Sciatic nerve (tissue), 2 donors: Measurements from ENCODE around the gene PMEL. TPM values are rescaled to one million over a fixed set of nuclear protein-coding genes. Genes with fewer than 3 reads are reported as not detected.

Source experiments
- ATAC-seq: fragments of 200-7000 bp; cut with Tn5 transposase; one replicate; pipeline ENCODE4 v1.9.1; 2020; ENCODE audit warnings: mild to moderate bottlenecking, moderate library complexity
- DNase-seq: peaks from one replicate; pipeline ENCODE4 v3.0.0-alpha.2; 2020; ENCODE audit warnings: low spot score
- intact Hi-C: fragments of 100-400 bp; cut with DNase I; formaldehyde crosslinking; loops from one replicate; pipeline ENCODE4 v1.14.2; 2022
- total RNA-seq: library from RNA; stranded (reverse); fragmentation: NEBNext Ultra II Directional; extraction: Animal tissue kit (Norgen Biotek cat#: 25700); gene quantifications from one replicate; pipeline ENCODE4 v1.2.1, GENCODE V29; 2021
- donor health status: DM: no; HTN: no; CAD: no.
- donor health status: DM: no; HTN: no; CAD: no.

PMEL gene
- total RNA-seq, 1 donor from 2014 or later: 0.49 TPM

- DNase-seq: no peak
- no peak for ATAC-seq
- intact Hi-C loops: no loop called here
Measured at GRCh38 chr12:55955800-55956508, 9.9 kb downstream of the PMEL start.

- ATAC-seq (no peak), DNase-seq (no peak)
- intact Hi-C loops: no loop called here
Measured at GRCh38 chr12:55955344-55955743, 10.5 kb downstream of the PMEL start.

- intact Hi-C loops: no loop called here
- ATAC-seq (no peak), DNase-seq (no peak)
Measured at GRCh38 chr12:55946553-55946952, 19.3 kb downstream of the PMEL start.

GRCh38 chr12:55942577-55943136 lies 23.2 kb downstream of the PMEL start:
- intact Hi-C loops: no loop called here
- no peak for DNase-seq
- ATAC-seq: no peak

- intact Hi-C loops: no loop called here
- no peak for ATAC-seq
Measured at GRCh38 chr12:55942055-55942454, 23.8 kb downstream of the PMEL start.

GRCh38 chr12:55940065-55940732 lies 25.6 kb downstream of the PMEL start:
- intact Hi-C loops: no loop called here
- ATAC-seq (peak; percentile 94), DNase-seq (peak; percentile 92)

More at GRCh38 chr12:55942055-55942454, 23.8 kb downstream of the PMEL start:
- no peak for DNase-seq

- DNase-seq (no peak), ATAC-seq (no peak)
- intact Hi-C loops: loop anchor here (5.0 kb wide), 1 partner anchor 197 kb away; the partner anchor contains the start of gene GDF11
Measured at GRCh38 chr12:55938826-55939501, 26.9 kb downstream of the PMEL start.

GRCh38 chr12:55937981-55938380 lies 27.9 kb downstream of the PMEL start:
- no peak for DNase-seq
- intact Hi-C loops: loop anchor here (5.0 kb wide), 1 partner anchor 196 kb away; the partner anchor contains the start of gene GDF11
- ATAC-seq: no peak

- intact Hi-C loops: loop anchor here (5.0 kb wide), 1 partner anchor 193 kb away; the partner anchor contains the start of gene GDF11
- DNase-seq (peak; percentile 75), ATAC-seq (peak; percentile 50)
Measured at GRCh38 chr12:55935738-55936151, 30.1 kb downstream of the PMEL start.

GRCh38 chr12:55934773-55935172 lies 31.1 kb downstream of the PMEL start:
- ATAC-seq: no peak
- intact Hi-C loops: loop anchor here (5.0 kb wide), 2 partner anchors 117 to 192 kb away; partner anchors contain the start of genes GDF11, ORMDL2 and SARNP
- no peak for DNase-seq

- ATAC-seq (no peak), DNase-seq (no peak)
- intact Hi-C loops: loop anchor here (5.0 kb wide), 1 partner anchor 117 kb away; the partner anchor contains the start of genes ORMDL2 and SARNP
Measured at GRCh38 chr12:55933799-55934742, 31.8 kb downstream of the PMEL start.

GRCh38 chr12:55933169-55933798 lies 32.6 kb downstream of the PMEL start:
- intact Hi-C loops: loop anchor here (5.0 kb wide), 1 partner anchor 116 kb away; the partner anchor contains the start of genes ORMDL2 and SARNP
- no peak for ATAC-seq
- no peak for DNase-seq

GRCh38 chr12:55932551-55932910 lies 33.3 kb downstream of the PMEL start:
- peak; percentile 34 for ATAC-seq

GRCh38 chr12:55931780-55932550 lies 33.9 kb downstream of the PMEL start:
- DNase-seq (peak; percentile 81), ATAC-seq (peak; percentile 67)
- intact Hi-C loops: loop anchor here (5.0 kb wide), 1 partner anchor 115 kb away; the partner anchor contains the start of genes ORMDL2 and SARNP

More at GRCh38 chr12:55932551-55932910, 33.3 kb downstream of the PMEL start:
- intact Hi-C loops: loop anchor here (5.0 kb wide), 1 partner anchor 115 kb away; the partner anchor contains the start of genes ORMDL2 and SARNP
- no peak for DNase-seq

GRCh38 chr12:55931317-55931779 lies 34.5 kb downstream of the PMEL start:
- ATAC-seq (no peak), DNase-seq (no peak)
- intact Hi-C loops: loop anchor here (5.0 kb wide), 1 partner anchor 114 kb away; the partner anchor contains the start of genes ORMDL2 and SARNP

- DNase-seq (no peak), ATAC-seq (peak; percentile 3)
- intact Hi-C loops: loop anchor here (5.0 kb wide), 1 partner anchor 114 kb away; the partner anchor contains the start of genes ORMDL2 and SARNP
Measured at GRCh38 chr12:55930771-55931316, 35.0 kb downstream of the PMEL start, which contains the start of gene DGKA. Gene DGKA (plus strand): TSS chr12:55931162. CDS start chr12:55936504, 5,342 bp downstream.
